ENCODE measurements around the gene NPBWR2. TPM values are rescaled to one million over a fixed set of nuclear protein-coding genes. Genes with fewer than 3 reads are reported as not detected.

The NPBWR2 gene
- total RNA-seq, 1 experiment from 2014 or later, result not detected

GRCh38 chr20:64070244-64070993 is 36.9 kb downstream of the NPBWR2 start:
- no peak for TF ChIP-seq CTCF (IDR thresholded peaks at IDR 0.05; ENCODE audit: unreplicated experiment)
- no peaks in the 10 kb centered on the region for H3K36me3 Mint-ChIP-seq (ENCODE audit: insufficient read depth, unreplicated experiment)
- BruUV-seq (replicated peaks), result no TSS peak
- no peaks in the 10 kb centered on the region for H3K9me3 Mint-ChIP-seq (ENCODE audit: unreplicated experiment)
- H3K27me3 Mint-ChIP-seq (ENCODE audit: insufficient read depth, unreplicated experiment), result no peaks in the 10 kb centered on the region
- intact Hi-C loops (cut with micrococcal nuclease), result no loop called here
- ChIA-PET CTCF (interaction anchor here (0.6 to 5.2 kb wide), 9 partner anchors 8 to 309 kb away, joined by 3 to 37 read pairs (median 7); partner anchors contain the start of genes LKAAEAR1, OPRL1 and RGS19), POLR2A (interaction anchor here (0.9 to 1.3 kb wide), 4 partner anchors 13 to 177 kb away, joined by 3 to 4 read pairs (median 3); no protein-coding TSS in a partner anchor)
- no peak for DNase-seq (ENCODE audit: unreplicated experiment)
- no peak overlapping the region for H3K27ac Mint-ChIP-seq (ENCODE audit: low read depth, unreplicated experiment)
- H3K4me1 Mint-ChIP-seq (ENCODE audit: insufficient read depth, unreplicated experiment), result peaks cover 17% of the 10 kb centered on the region
- H3K4me3 Mint-ChIP-seq (ENCODE audit: unreplicated experiment), result no peak overlapping the region

- H3K27me3 Mint-ChIP-seq (ENCODE audit: insufficient read depth, unreplicated experiment), result no peaks in the 10 kb centered on the region
- H3K4me1 Mint-ChIP-seq (ENCODE audit: insufficient read depth, unreplicated experiment), result peaks cover 23% of the 10 kb centered on the region
- no TSS peak for BruUV-seq (replicated peaks)
- DNase-seq (ENCODE audit: unreplicated experiment), result peak; percentile 41
- POLR2A ChIA-PET, result interaction anchor here (0.9 to 1.3 kb wide), 5 partner anchors 14 to 176 kb away, joined by 3 to 4 read pairs (median 3); no protein-coding TSS in a partner anchor
- no peaks in the 10 kb centered on the region for H3K9me3 Mint-ChIP-seq (ENCODE audit: unreplicated experiment)
- H3K36me3 Mint-ChIP-seq (ENCODE audit: insufficient read depth, unreplicated experiment), result no peaks in the 10 kb centered on the region
- no peak overlapping the region for H3K4me3 Mint-ChIP-seq (ENCODE audit: unreplicated experiment)
- peak; percentile 81 for TF ChIP-seq CTCF (IDR thresholded peaks at IDR 0.05; ENCODE audit: unreplicated experiment)
- CTCF ChIA-PET, result interaction anchor here (0.6 to 5.2 kb wide), 12 partner anchors 8 to 801 kb away, joined by 3 to 37 read pairs (median 6); partner anchors contain the start of genes LKAAEAR1, OPRL1 and RGS19
- H3K27ac Mint-ChIP-seq (ENCODE audit: low read depth, unreplicated experiment), result no peak overlapping the region
- intact Hi-C loops (cut with micrococcal nuclease), result no loop called here
Measured at GRCh38 chr20:64069614-64070243, 37.6 kb downstream of the NPBWR2 start.

GRCh38 chr20:64069209-64069613 is 38.2 kb downstream of the NPBWR2 start:
- BruUV-seq (replicated peaks), result no TSS peak
- H3K27me3 Mint-ChIP-seq (ENCODE audit: insufficient read depth, unreplicated experiment), result no peaks in the 10 kb centered on the region
- no peaks in the 10 kb centered on the region for H3K36me3 Mint-ChIP-seq (ENCODE audit: insufficient read depth, unreplicated experiment)
- H3K27ac Mint-ChIP-seq (ENCODE audit: low read depth, unreplicated experiment), result no peak overlapping the region
- H3K4me1 Mint-ChIP-seq (ENCODE audit: insufficient read depth, unreplicated experiment), result peaks cover 28% of the 10 kb centered on the region
- POLR2A ChIA-PET, result interaction anchor here (0.9 to 1.1 kb wide), 3 partner anchors 14 to 175 kb away, joined by 3 read pairs; no protein-coding TSS in a partner anchor
- H3K4me3 Mint-ChIP-seq (ENCODE audit: unreplicated experiment), result no peak overlapping the region
- H3K9me3 Mint-ChIP-seq (ENCODE audit: unreplicated experiment), result no peaks in the 10 kb centered on the region
- CTCF ChIA-PET, result interaction anchor here (0.6 to 5.2 kb wide), 13 partner anchors 7 to 800 kb away, joined by 3 to 37 read pairs (median 5); partner anchors contain the start of genes LKAAEAR1, OPRL1 and RGS19
- intact Hi-C loops (cut with micrococcal nuclease), result no loop called here
- no peak for TF ChIP-seq CTCF (IDR thresholded peaks at IDR 0.05; ENCODE audit: unreplicated experiment)
- DNase-seq (ENCODE audit: unreplicated experiment), result no peak
